ENCODE data around the gene ZBTB18.
A peak's percentile ranks its signal among the peaks of the same experiment; 100 is the strongest.
"Not testable (repeated sequence)": the region's sequence is repeated elsewhere in the genome, so short reads cannot be mapped to it uniquely, and the experiment has no call there.

ZBTB18 gene

DNA sequence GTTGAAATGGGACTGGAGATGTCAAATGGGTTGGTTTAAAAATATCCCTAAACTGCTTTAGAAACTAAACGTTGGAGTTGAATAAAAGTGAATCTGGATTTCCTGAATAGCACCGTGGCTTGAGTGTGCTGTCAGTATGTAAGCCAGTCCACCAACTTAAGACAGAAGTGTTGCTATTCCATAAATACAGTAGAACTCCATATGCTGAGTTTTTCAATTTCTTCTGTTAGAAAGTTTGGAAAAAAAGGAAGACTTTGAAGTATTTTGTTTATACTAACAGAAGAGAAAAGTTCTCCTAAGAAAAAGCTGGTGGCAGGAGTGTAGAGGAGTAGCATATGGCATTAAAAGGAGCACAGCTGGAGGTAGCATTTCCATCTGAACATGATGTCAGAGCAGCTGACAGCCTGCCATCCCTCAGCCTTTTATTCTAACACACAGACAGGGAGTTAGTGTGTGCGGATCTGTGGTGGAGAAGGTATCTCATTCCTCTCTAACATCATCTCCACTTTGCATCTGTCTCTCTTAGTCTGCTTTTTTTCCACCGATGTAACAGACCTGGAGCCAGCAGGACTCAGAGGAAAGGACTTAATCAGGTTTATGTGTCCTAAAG lies at the start of gene ZBTB18:
TSS of gene ZBTB18 (plus strand) at position 449 of the 610 bp plus-strand sequence. CDS start at position 598, 149 bp downstream.
- no peak for DNase-seq

DNA sequence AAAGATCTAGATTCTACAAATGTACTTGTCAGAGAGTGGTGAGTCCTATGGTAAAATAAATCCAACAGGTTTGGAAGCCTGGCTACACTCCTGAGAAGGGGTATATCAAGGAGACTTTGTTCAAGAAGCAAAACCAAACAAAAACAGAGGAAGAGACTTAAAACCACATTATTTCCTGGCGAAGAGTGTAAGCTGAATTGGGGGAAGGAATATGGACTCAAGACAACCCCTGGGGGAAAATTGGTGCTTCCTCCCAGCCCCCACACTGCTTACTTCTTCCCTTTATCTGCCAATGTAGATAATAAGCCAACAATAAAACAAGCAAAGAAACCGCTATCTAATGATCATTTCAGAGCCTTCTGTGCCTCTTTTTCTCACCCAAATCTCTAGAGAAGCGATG lies 48.4 kb upstream of the ZBTB18 start:
- DNase-seq = no peak

DNA sequence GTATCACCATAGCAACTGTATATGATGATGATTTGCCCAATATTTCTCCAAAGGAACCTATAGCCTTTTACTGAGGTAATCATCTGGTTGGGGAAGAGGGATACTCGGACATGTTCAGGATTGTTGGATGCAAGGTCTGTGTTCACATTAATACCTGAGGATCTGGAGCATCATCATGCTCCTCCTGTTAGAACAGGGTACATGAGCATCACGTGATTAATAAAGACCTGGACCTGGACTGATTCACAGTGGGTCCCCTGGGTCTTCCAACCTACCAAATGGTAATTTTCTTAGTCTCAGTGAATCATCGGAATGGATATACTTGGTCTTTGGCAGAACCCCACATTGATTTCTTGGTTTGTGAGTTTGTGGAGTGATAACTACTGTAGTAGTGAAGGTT lies 45.6 kb upstream of the ZBTB18 start:
- no peak for DNase-seq

DNA sequence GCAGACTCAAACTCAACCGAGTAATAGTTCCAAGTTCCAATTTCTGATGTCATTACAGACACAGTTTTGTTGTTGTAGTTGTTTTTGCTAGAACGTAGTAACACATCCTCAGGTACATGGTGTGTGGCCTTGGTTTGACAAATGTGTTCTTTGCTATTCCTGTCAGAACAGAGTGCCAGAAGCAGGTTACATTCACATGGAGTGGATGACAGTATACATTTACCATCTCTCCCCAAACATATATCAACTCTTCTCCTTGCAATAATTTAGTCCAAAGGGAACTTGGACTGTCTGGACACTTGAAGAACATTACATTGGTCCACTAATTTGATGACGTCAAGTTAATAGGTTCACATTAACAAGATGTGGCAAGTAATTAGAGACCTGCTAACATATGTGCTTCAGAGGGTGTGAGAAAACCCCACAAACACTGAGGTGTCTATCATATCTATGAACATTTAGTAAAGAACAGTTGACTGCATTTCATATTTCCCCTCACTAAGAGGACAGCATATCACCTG lies 44.6 kb upstream of the ZBTB18 start:
- no peak for DNase-seq

DNA sequence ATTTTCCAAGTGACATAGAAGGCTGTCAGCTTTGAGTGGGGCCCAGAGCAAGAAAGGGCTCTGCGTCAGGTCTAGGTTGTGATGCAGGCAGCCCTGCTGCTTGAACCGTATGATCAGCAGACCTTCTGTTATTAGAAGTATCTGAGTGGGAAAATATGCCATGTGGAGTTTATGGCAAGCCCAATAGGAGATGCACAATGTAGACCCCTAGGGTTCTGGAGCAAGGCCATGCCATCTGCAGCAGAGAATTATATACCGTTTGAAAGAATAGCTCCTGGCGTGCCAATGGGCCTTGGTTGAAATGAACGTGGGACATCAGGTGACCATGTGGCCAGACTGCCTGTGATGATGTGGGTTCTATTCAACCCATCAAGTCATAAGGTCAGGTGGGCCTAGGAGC lies 44.1 kb upstream of the ZBTB18 start:
- DNase-seq = no peak

DNA sequence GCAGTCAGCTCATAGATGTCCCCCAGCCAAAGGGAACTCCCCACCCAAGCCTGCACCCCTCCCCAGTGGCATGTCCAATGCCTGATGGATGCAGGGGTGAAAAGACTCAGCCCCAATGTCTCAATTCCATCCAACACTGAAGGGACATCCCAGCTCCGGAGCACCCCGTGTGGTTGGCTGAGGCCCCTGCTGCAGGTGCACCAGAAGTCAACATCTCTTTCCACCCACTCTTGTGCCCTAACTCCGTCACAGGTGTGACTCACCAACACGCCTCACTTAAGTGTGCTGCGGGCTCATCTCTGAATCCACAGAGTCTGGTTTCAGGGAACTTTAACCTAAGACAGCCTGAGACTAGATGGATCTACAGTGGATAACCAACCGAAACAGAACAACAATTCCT lies 40.9 kb upstream of the ZBTB18 start:
- DNase-seq = peak; percentile 36

DNA sequence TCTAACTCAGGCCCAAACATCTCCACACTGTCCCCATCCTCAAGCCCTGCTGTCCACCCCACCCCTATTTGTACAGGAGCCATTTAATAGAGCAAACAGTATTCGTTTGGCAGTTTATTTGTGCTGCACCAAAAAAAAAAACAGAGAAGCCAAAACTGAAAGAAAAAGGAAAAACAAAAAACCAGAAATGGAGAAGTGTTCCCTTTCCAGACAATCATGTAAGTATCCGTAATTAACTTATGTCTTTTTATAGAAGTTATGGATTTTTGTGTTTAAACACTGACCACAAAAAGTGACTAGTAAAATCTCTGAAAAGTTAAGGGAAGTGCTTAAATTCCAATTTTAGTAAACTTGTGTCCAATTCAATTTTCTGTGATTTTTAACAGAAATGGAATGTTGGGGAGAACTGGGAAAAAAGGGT lies 40.4 kb upstream of the ZBTB18 start:
- no peak for DNase-seq

DNA sequence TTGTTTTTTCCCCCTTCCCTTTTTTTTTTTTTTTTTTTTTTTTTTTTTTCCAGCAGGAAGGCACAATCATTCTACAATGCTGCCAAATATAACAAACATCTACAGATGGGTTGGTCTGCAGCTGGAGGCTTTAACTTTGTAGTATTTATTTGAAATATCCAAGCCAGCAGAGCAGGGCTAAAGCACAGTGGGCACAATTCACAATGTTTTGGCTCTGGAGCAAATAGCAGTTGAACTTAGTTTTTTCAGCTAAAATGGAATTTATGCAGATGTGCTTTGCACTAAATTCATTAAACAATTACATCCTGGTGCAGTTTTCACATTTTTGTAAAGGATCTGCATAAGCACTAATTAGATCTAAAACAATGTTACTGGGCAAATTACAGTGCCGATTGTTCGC lies 39.8 kb upstream of the ZBTB18 start:
- no peak for DNase-seq

DNA sequence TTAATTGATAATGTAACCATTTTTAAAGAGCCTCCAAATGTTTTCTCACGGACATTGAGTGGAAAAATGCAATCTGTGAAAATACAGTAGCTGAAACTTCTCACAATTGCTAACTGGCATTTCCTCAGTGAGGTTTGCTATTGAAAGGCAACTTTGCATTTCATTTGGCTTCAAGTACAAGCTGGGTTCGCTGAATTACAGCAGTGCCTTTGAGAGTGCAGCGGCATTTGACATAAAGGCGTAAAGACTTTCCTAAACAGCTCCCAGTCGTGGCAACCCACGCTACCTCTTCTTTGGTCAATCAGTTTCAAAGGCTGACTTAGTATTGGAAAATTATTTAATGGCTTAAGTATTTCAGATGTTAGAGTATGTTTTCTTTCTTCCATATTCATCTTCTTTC lies 39.3 kb upstream of the ZBTB18 start:
- no peak for DNase-seq

DNA sequence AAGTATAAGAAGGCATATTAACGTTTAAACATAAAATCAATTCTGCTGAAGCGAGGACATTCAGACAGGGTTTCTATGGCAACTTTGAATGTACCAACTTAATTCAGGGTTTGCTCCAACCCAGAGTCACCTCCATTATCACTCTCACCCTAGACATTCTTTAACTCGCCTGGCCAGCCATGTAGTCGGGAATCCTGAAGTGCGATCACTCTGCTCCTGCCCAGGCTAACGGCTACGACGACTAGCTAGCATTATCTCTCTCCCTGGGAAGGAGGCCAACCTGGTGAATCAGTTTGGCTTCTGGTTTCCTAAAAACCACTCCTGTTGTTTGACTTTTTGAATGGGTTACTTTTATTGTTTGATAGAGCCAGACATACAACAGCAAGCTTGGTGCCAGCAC lies 38.9 kb upstream of the ZBTB18 start:
- DNase-seq = no peak

DNA sequence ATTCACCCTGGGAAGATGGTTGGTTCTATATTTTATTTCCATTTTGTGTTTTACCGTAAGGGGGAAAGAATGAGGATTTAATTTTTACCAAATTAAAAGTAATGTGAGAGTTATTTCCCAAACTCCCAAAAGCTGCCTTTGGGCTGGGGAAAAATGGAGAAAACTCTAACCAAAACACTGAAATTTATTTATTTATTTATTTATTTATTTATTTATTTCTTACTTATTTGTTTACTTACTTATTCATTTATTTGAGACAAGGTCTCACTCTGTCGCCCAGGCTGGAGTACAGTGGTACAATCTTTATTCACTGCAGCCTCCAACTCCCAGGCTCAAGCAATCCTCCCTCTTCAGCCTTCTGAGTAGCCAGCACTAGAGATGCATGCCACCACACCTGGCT lies 38.0 kb upstream of the ZBTB18 start:
- DNase-seq = no peak

DNA sequence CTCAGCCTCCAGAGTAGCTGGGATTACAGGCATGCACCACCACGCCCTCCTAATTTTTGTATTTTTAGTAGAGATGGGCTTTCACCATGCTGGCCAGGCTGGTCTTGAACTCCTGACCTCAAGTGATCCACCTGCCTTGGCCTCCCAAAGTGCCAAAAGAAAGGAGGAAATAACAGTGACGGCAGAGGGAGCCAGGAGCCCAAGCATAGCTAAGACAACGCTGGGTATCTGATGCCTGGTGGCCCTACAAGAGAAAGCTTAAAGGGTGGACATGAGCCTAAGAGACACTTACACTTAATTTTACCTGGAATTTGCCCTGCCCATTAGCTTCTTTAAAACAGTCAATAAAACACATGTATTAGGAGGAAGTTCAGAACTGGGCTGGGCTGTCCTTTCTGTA lies 36.2 kb upstream of the ZBTB18 start:
- DNase-seq = not testable (repeated sequence)

DNA sequence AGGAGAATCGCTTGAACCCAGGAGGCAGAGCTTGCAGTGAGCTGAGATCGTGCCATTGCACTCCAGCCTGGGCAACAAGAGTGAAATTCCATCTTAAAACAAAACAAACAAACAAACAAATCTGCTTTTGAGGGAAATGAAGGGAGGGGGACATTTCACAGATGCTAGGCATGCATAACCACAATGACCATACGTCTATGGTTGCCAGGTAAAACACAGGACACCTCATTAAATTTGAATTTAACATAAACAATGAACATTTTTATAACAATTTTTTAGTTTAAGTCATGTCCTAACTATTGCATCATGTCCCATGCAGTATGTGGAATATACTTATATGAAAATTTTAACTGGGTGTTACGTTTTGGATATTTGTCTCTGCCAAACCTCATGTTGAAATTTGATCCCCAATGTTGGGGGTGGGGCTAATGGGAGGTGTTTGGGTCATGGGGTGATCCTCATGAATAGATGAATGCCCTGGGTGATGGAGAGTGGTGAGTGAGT lies 31.0 kb upstream of the ZBTB18 start:
- DNase-seq = no peak

DNA sequence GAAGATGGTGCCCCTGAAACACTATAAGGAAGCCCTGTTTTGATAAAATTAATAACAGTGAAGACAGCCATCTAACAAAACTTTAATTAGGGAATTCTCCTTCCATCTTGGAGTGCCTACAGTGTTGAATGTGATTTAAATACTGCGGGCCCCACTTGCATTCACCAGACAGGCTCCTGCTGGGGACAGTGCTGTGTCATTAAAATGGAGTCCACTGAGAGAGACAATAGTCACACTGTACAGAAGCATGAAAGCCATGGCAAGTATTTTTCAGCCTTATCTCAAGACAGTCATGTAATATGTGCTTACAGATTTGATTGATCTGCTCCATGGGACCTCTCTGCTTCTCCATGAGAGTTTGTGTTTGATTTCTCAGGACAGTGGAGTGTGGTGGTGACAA lies 29.7 kb upstream of the ZBTB18 start:
- no peak for DNase-seq

DNA sequence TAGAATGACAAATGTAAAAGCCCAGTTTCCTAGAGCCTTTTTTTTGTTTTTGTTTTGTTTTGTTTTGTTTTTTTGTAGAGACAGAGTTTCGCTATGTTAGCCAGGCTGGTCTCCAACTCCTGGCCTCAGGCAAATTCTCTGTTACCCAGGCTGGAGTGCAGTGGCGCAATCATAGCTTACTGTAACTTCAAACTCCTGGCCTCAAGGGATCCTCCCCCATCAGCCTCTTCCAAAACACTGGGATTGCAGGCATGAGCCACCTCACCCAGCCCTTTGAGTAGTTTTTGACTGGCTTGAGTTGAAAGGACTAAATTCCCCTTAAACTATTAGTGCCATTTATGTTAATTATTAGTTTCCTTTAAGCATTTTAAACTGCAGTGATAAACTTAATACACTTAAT lies 28.8 kb upstream of the ZBTB18 start:
- DNase-seq = no peak

DNA sequence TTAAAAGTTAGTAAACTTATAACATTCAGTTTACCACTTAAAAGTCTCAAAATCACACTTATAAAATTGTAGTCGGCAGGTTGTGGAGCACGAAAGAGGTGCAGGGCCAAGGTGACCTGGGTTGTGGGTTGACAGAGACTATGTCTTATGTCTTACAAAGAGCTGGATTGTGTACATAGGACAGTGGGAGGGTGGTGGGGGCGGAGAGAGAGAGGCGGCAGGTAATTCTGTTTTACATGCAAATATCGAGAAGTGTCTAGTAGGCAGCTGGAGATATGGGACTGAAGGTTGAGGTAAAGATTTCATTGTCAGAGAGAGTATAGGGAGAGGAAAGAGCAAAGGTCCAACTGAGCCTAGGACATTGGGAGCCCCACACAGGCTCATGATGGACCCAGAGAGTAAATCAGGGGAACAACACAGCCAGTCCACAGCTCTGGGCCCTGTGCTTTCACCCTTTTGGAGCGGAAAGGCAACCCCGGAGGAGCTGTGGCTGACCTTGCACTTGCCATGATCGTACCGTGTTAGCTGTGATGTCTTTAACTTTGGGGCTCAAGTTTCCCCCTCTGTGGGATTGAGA lies 28.1 kb upstream of the ZBTB18 start:
- no peak for DNase-seq

DNA sequence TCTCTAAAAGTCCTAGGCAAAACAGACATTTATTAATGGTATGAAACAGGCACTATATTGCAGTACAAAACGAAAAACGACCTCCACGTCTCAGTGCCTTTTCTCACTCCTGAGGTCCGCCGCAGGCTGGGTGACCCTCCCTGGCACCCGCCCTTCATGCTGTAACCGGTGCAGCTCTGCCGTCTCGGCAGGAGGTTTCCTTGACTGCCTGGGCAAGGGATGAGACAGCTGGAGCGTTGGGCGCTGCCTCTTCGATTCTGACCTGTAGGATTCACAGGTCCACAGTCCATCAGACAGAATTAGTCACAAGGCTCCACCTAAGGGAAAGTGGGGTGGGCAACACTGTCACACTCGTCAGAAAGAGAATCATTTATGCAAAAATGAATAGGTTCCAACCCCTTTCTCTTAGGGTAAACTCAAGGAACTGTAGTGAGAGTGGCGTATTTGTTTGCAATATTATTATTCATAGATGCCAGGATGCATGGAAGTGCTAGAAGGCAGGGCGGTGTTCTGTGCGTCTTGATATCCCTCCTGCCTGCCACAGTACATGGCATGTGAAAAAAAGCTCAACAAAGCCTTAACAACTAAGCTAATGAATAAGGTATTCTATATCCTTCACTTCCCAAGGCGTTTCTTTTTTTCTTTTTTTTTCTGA lies 23.5 kb upstream of the ZBTB18 start:
- DNase-seq = no peak

DNA sequence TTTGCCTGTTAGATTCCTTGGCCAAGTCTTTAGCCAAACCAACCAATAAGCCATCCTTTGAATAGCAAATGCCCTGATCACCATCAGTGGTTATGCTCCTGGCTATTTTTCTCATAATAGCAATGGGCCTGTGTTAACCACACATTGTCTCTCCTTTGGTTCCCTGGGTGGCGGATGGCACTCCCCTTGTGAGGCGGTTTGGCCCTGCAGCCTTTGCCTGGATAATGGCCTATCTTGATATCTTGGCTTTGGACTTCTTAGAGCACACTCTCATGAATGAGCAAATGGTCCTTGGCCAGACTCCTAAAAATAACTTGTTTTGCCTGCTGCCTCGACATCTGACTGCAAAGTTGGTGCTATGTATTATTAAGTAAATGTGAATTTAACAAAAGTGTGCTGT lies 22.4 kb upstream of the ZBTB18 start:
- DNase-seq = no peak

DNA sequence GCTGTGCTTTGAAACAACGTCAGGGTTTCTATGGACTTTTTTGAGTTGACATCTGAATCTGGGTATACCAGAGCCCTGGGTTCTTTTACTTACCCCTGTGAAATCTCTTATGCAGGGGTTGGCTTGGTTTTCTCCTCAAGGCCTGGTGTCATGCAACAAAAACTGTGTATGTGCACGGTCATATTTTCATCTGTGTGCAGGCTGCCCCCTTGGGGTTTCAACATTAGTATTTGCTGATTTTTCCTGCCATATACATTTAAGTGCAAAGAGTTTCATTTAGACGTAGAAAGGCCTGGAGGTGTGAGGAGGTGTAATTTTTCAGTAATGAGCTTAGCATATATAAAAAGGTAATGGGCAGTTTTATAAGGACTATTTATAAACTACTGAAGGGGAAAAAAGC lies 22.0 kb upstream of the ZBTB18 start:
- DNase-seq = no peak

DNA sequence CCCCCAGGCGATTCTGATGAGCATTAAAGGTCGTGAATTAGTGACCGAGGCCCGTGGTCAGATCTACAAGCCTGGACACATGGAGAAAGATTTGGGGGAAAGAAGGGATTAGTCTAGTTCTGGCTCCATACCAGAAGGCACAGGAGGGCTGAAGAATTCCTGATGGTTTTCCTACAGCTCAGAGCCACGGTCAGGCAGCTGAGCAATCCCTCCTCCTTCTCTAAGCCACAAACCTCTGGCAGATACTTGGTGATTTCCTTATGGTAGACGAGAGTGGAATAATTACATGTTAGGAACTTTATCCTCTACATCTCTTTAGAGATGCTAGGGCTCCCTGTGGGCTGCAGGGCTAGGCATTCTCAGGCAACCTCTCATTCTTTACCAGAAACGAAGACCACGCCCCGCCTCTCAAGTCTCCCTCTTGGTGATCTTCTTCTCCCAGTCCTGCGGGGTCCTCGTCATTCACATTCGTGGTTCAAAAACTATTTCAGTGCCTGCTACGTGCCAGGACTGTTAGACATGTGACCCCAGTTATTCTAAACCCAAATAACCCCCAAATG lies 20.5 kb upstream of the ZBTB18 start:
- no peak for DNase-seq

DNA sequence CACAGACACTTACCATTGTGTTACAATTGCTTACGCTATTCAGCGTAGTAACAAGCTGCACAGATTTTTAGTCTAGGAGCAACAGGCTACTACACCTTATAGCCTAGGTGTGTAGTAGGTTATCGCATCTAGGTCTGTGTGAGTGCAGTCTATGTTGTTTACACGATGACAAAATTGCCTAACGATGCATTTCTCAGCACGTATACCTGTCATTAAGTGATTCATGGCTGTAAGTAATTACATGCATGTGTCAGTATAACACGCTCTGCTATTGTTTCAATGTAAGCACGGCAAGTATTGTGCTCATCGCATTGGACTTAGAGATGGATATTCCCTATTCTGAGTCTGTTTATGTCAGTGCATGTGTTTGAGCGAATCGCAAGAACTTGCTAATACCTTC lies 15.7 kb upstream of the ZBTB18 start:
- no peak for DNase-seq

DNA sequence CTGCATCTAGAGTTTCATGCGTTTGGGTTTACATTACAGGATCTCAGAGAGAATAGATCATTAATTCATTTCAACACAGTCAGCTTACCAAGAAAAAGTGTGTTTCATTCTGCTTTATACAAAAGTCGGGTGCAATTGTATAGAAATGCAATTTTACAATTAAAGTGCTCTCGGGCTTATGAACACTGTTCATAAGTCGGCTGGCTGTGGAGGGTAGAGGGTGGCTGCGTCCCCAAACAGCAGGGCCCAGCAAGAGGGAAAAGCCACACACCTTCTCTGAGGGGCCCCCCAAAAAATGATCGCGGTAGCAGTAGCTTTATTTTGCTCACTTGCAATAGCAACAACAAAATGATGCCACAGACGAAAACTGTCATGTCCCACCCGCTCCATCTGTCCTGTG lies 13.8 kb upstream of the ZBTB18 start:
- DNase-seq = no peak

DNA sequence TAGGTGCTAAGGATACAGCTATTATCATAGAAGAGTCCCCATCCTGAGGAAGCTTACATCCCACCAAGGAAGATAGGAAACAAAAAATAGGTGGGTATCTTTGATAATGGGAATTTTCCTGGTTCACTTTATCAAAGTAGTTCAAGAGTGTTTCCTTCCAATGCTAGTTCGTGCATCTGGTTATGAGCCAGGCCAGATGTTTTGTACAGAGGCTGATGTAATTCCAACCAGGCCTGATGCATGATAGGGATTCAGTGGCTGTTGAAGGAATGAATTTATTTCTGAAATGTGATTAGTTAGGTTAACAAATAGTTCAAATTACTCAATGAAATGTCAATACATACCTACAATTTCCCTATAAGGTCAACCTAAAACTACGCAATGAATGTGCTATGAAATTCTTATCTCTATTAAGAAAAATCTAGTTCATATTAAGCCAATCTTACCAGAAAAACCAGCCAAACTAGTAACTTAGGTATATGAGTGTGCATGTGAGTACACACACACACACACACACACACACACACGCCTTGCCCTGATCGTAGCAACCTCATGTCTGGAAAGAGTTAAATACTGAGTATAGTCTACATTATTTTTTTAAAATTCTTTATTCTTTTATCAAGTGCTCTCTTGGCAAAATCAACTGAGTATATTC lies 9.5 kb upstream of the ZBTB18 start:
- DNase-seq = no peak

Data from activated CD8-positive, alpha-beta memory T cell treated with anti-CD3 and anti-CD28 coated beads, Interleukin-2, amount 50 U/mL, for 4 hours (primary cell).